ENCODE data around the gene CCBE1.

CCBE1 gene

GRCh38 chr18:59492756-59493421, 204.3 kb downstream of the CCBE1 start:
- DNase-seq (ENCODE audit: low read depth in 2 of 2), result no peak

- DNase-seq (ENCODE audit: low read depth in 2 of 2), result no peak
Observed at GRCh38 chr18:59488899-59489298, 208.3 kb downstream of the CCBE1 start.

- no peak for DNase-seq (ENCODE audit: low read depth in 2 of 2)
Observed at GRCh38 chr18:59485382-59485781, 211.8 kb downstream of the CCBE1 start.

- no peak for DNase-seq (ENCODE audit: low read depth in 2 of 2)
Observed at GRCh38 chr18:59484561-59485328, 212.5 kb downstream of the CCBE1 start.

GRCh38 chr18:59484131-59484530, 213.1 kb downstream of the CCBE1 start:
- DNase-seq (ENCODE audit: low read depth in 2 of 2), result no peak

GRCh38 chr18:59481436-59481835, 215.8 kb downstream of the CCBE1 start:
- DNase-seq (ENCODE audit: low read depth in 2 of 2), result no peak

GRCh38 chr18:59479776-59480175, 217.4 kb downstream of the CCBE1 start:
- DNase-seq (ENCODE audit: low read depth in 2 of 2), result no peak

GRCh38 chr18:59478591-59478990, 218.6 kb downstream of the CCBE1 start:
- DNase-seq (ENCODE audit: low read depth in 2 of 2), result no peak

- DNase-seq (ENCODE audit: low read depth in 2 of 2), result no peak
Observed at GRCh38 chr18:59477849-59478248, 219.4 kb downstream of the CCBE1 start.

- no peak for DNase-seq (ENCODE audit: low read depth in 2 of 2)
Observed at GRCh38 chr18:59470561-59471121, 226.6 kb downstream of the CCBE1 start.

- DNase-seq (ENCODE audit: low read depth in 2 of 2), result no peak
Observed at GRCh38 chr18:59469463-59470180, 227.6 kb downstream of the CCBE1 start.

GRCh38 chr18:59468821-59469220, 228.4 kb downstream of the CCBE1 start:
- no peak for DNase-seq (ENCODE audit: low read depth in 2 of 2)

- DNase-seq (ENCODE audit: low read depth in 2 of 2), result no peak
Observed at GRCh38 chr18:59467497-59467896, 229.7 kb downstream of the CCBE1 start.

- no peak for DNase-seq (ENCODE audit: low read depth in 2 of 2)
Observed at GRCh38 chr18:59466980-59467379, 230.2 kb downstream of the CCBE1 start.

GRCh38 chr18:59464486-59464885, 232.7 kb downstream of the CCBE1 start:
- DNase-seq (ENCODE audit: low read depth in 2 of 2), result no peak

GRCh38 chr18:59461171-59461570, 236.1 kb downstream of the CCBE1 start:
- DNase-seq (ENCODE audit: low read depth in 2 of 2), result no peak

GRCh38 chr18:59460072-59460420, 237.2 kb downstream of the CCBE1 start:
- no peak for DNase-seq (ENCODE audit: low read depth in 2 of 2)

- no peak for DNase-seq (ENCODE audit: low read depth in 2 of 2)
Observed at GRCh38 chr18:59459369-59460071, 237.7 kb downstream of the CCBE1 start.

GRCh38 chr18:59458575-59458974, 238.6 kb downstream of the CCBE1 start:
- DNase-seq (ENCODE audit: low read depth in 2 of 2), result no peak

GRCh38 chr18:59456657-59457056, 240.6 kb downstream of the CCBE1 start:
- DNase-seq (ENCODE audit: low read depth in 2 of 2), result no peak

- DNase-seq (ENCODE audit: low read depth in 2 of 2), result no peak
Observed at GRCh38 chr18:59455728-59456276, 241.4 kb downstream of the CCBE1 start.

All from stimulated activated CD8-positive, alpha-beta memory T cell treated with anti-CD3 and anti-CD28 coated beads, Interleukin-7, amount 100 ng/mL, for 1 hour (primary cell).